ENCODE results near the gene SHISA9. TPM values are rescaled to one million over a fixed set of nuclear protein-coding genes. Genes with fewer than 3 reads are reported as not detected.

SHISA9 gene
- total RNA-seq, 4 donors from 2014 or later, result 0.30 to 3.1 (median 0.66) TPM

GRCh38 chr16:12925026-12925800 lies 23.8 kb downstream of the SHISA9 start:
- 65 to 75% methylated on average over 7 of the region's 7 CpGs for WGBS, 2 donors
- TF ChIP-seq CTCF (IDR thresholded peaks at IDR 0.05), result no peak
- no peak for TF ChIP-seq POLR2A (IDR thresholded peaks at IDR 0.05)
- no peak for DNase-seq (ENCODE audit: low spot score in 2 of 2)

GRCh38 chr16:12927591-12927990 lies 26.2 kb downstream of the SHISA9 start:
- no peak overlapping the region for H3K4me3 ChIP-seq (ENCODE audit: low read depth, poor library complexity, severe bottlenecking)
- intact Hi-C loops (cut with DNase I; ENCODE audit: low total_unique reads), result no loop called here
- WGBS, 2 donors, result 75 to 79% methylated on average over 3 of the region's 3 CpGs
- no peak for TF ChIP-seq POLR2A (IDR thresholded peaks at IDR 0.05)
- no peak for TF ChIP-seq CTCF (IDR thresholded peaks at IDR 0.05)
- DNase-seq (ENCODE audit: low spot score in 2 of 2), result no peak

More at GRCh38 chr16:12925026-12925800, 23.8 kb downstream of the SHISA9 start:
- intact Hi-C loops (cut with DNase I; ENCODE audit: low total_unique reads), result no loop called here
- no peak overlapping the region for H3K4me3 ChIP-seq (ENCODE audit: low read depth, poor library complexity, severe bottlenecking)

- no peak overlapping the region for H3K4me3 ChIP-seq (ENCODE audit: low read depth, poor library complexity, severe bottlenecking)
- DNase-seq (ENCODE audit: low spot score in 2 of 2), result no peak
- WGBS, 2 donors, result 82 to 86% methylated on average over 4 of the region's 4 CpGs
- intact Hi-C loops (cut with DNase I; ENCODE audit: low total_unique reads), result no loop called here
- TF ChIP-seq CTCF (IDR thresholded peaks at IDR 0.05) (no peak), POLR2A (IDR thresholded peaks at IDR 0.05) (no peak)
These were observed 29.5 kb downstream of the SHISA9 start for GRCh38 chr16:12930881-12931280.

- WGBS, 2 donors, result 62 to 80% methylated on average over 2 of the region's 2 CpGs
- intact Hi-C loops (cut with DNase I; ENCODE audit: low total_unique reads), result no loop called here
- DNase-seq (ENCODE audit: low spot score in 2 of 2), result no peak
- no peak overlapping the region for H3K4me3 ChIP-seq (ENCODE audit: low read depth, poor library complexity, severe bottlenecking)
- TF ChIP-seq CTCF (IDR thresholded peaks at IDR 0.05) (no peak), POLR2A (IDR thresholded peaks at IDR 0.05) (no peak)
These were observed 35.0 kb downstream of the SHISA9 start for GRCh38 chr16:12936391-12936790.

GRCh38 chr16:12941896-12942295 lies 40.5 kb downstream of the SHISA9 start:
- TF ChIP-seq CTCF (IDR thresholded peaks at IDR 0.05) (no peak), POLR2A (IDR thresholded peaks at IDR 0.05) (no peak)
- intact Hi-C loops (cut with DNase I; ENCODE audit: low total_unique reads), result no loop called here
- no peak overlapping the region for H3K4me3 ChIP-seq (ENCODE audit: low read depth, poor library complexity, severe bottlenecking)
- no peak for DNase-seq (ENCODE audit: low spot score in 2 of 2)
- 62 to 77% methylated on average over 3 of the region's 3 CpGs for WGBS, 2 donors

GRCh38 chr16:12942861-12943260 lies 41.5 kb downstream of the SHISA9 start:
- WGBS, 2 donors, result 65 to 69% methylated on average over 5 of the region's 5 CpGs
- intact Hi-C loops (cut with DNase I; ENCODE audit: low total_unique reads), result no loop called here
- TF ChIP-seq POLR2A (IDR thresholded peaks at IDR 0.05), result no peak
- no peak overlapping the region for H3K4me3 ChIP-seq (ENCODE audit: low read depth, poor library complexity, severe bottlenecking)
- DNase-seq (ENCODE audit: low spot score in 2 of 2), result no peak
